ENCODE data around the gene ADAR. TPM values are rescaled to one million over a fixed set of nuclear protein-coding genes. Genes with fewer than 3 reads are reported as not detected.

The ADAR gene
- total and polyA plus RNA-seq, 4 donors: 27.1 to 141 (median 107) TPM

DNA sequence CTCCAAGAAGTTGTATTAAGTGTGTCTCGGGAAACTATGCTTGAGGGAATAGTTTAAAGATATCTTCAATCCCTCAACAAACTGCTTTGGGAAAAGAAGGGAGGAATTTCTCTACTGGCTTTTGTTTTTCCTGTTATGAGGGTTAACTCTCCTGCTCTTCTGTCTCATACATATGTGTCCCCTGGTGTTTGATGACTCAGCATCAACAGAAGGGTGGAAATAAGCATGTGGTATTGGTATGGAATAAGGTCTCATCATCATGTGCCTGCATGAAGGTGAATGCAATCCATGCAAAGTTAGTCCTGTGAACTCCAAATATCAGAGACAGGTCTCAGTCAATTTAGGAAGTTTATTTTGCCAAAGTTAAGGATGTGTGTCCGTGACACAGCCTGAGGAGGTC, 27.2 kb upstream of the ADAR start:
- H3K9me3 ChIP-seq (ENCODE audit: control insufficient read depth in 4 of 4, insufficient read depth in 3 of 4, low read length in 3 of 4): peaks cover 0 to 3% (median 0%) of the 10 kb centered on the region in 4 donors
- no peak overlapping the region for H3K4me3 ChIP-seq
- TF ChIP-seq, protein P1, sequence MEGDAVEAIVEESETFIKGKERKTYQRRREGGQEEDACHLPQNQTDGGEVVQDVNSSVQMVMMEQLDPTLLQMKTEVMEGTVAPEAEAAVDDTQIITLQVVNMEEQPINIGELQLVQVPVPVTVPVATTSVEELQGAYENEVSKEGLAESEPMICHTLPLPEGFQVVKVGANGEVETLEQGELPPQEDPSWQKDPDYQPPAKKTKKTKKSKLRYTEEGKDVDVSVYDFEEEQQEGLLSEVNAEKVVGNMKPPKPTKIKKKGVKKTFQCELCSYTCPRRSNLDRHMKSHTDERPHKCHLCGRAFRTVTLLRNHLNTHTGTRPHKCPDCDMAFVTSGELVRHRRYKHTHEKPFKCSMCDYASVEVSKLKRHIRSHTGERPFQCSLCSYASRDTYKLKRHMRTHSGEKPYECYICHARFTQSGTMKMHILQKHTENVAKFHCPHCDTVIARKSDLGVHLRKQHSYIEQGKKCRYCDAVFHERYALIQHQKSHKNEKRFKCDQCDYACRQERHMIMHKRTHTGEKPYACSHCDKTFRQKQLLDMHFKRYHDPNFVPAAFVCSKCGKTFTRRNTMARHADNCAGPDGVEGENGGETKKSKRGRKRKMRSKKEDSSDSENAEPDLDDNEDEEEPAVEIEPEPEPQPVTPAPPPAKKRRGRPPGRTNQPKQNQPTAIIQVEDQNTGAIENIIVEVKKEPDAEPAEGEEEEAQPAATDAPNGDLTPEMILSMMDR (IDR thresholded peaks at IDR 0.05; ENCODE audit: control extremely low read depth, extremely low read depth): no peak
- H3K9ac ChIP-seq (ENCODE audit: insufficient read depth in 1 of 2, low read length in 2 of 2): no peak overlapping the region
- H3K4me1 ChIP-seq (ENCODE audit: control insufficient read depth in 5 of 5, insufficient read depth in 5 of 5, low read length in 5 of 5): no peaks in the 10 kb centered on the region
- DNase-seq (no peak), ATAC-seq (ENCODE audit: insufficient read depth, low FRiP score) (no peak)
- no peak overlapping the region for H3K27ac ChIP-seq (ENCODE audit: low read depth in 1 of 2, low read length in 1 of 2)
- no peaks in the 10 kb centered on the region for H3K36me3 ChIP-seq (ENCODE audit: control insufficient read depth in 4 of 4, insufficient read depth in 4 of 4, low read length in 4 of 4)
- peaks cover 0 to 7% (median 0%) of the 10 kb centered on the region in 3 donors for H3K27me3 ChIP-seq (ENCODE audit: control insufficient read depth in 3 of 3, insufficient read depth in 3 of 3, low read length in 2 of 3)
- WGBS, 2 donors: 67 to 75% methylated on average over 2 of the region's 2 CpGs

DNA sequence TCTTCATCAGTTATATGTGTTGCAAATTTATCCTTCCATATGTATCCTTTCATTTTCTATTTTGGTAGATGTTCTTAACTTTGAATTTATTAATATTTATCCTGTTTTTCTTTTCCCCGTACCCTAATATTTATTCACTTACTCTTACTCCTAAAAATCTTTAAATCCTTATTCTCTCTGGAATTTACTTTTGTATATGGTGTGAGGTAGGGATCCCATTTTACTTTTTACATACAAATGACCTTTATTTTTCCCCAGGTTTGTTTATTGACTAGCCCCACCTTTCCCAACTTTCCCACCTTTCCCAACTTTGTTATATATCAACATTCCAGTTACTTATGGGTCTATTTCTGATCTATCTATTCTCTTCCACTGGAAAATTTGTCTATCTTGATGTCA, 21.7 kb upstream of the ADAR start:
- H3K27ac ChIP-seq (ENCODE audit: low read depth in 1 of 2, low read length in 1 of 2): no peak overlapping the region
- peaks cover 0 to 2% (median 0%) of the 10 kb centered on the region in 4 donors for H3K9me3 ChIP-seq (ENCODE audit: control insufficient read depth in 4 of 4, insufficient read depth in 3 of 4, low read length in 3 of 4)
- 0% methylated on average over 1 of the region's 1 CpG for WGBS, 2 donors
- H3K4me1 ChIP-seq (ENCODE audit: control insufficient read depth in 5 of 5, insufficient read depth in 5 of 5, low read length in 5 of 5): peaks cover 0 to 11% (median 0%) of the 10 kb centered on the region in 5 donors
- ATAC-seq (ENCODE audit: insufficient read depth, low FRiP score) (no peak), DNase-seq (no peak)
- no peak overlapping the region for H3K9ac ChIP-seq (ENCODE audit: insufficient read depth in 1 of 2, low read length in 2 of 2)
- H3K27me3 ChIP-seq (ENCODE audit: control insufficient read depth in 3 of 3, insufficient read depth in 3 of 3, low read length in 2 of 3): peaks cover 0 to 3% (median 0%) of the 10 kb centered on the region in 3 donors
- peaks cover 0 to under 1% (median 0%) of the 10 kb centered on the region in 4 donors for H3K36me3 ChIP-seq (ENCODE audit: control insufficient read depth in 4 of 4, insufficient read depth in 4 of 4, low read length in 4 of 4)
- H3K4me3 ChIP-seq: no peak overlapping the region
- TF ChIP-seq, protein P1 (IDR thresholded peaks at IDR 0.05; ENCODE audit: control extremely low read depth, extremely low read depth): no peak

DNA sequence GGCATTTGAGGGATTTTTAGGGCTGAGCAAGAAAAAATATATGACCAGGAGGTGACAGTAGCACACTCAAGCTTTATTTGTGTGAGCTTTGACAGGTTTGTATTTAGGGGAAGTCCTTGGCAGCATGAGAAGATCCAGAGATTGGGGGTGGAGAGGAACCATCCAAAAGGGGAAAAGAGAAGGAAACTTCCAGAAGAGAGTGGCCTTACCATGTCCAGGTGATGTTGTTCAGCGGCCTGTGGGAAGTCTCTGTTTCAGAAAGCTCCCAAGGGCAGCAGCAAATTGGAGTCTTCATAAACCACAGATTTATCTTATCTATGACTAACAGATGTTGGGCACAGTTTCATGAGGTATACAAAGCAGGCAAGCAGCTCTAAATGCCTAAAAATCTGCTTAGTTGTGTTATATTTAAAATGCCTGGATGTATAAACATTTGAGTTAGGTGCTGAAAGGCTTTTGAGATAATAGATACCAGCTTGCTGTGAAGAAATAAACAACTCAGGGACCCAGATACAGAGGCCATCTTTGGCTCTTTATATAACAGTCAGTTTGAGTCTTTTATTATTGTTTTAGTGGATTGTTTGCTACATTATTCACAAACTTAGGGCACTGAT, 21.2 kb upstream of the ADAR start:
- Histone ChIP-seq H3K27me3 (ENCODE audit: control insufficient read depth in 3 of 3, insufficient read depth in 3 of 3, low read length in 2 of 3) (peaks cover 0 to 3% (median 0%) of the 10 kb centered on the region in 3 donors), H3K4me1 (ENCODE audit: control insufficient read depth in 5 of 5, insufficient read depth in 5 of 5, low read length in 5 of 5) (peaks cover 0 to 11% (median 0%) of the 10 kb centered on the region in 5 donors), H3K36me3 (ENCODE audit: control insufficient read depth in 4 of 4, insufficient read depth in 4 of 4, low read length in 4 of 4) (peaks cover 0 to 6% (median 0%) of the 10 kb centered on the region in 4 donors), H3K27ac (ENCODE audit: low read depth in 1 of 2, low read length in 1 of 2) (no peak overlapping the region), H3K4me3 (no peak overlapping the region), H3K9ac (ENCODE audit: insufficient read depth in 1 of 2, low read length in 2 of 2) (no peak overlapping the region), H3K9me3 (ENCODE audit: control insufficient read depth in 4 of 4, insufficient read depth in 3 of 4, low read length in 3 of 4) (peaks cover 0 to 2% (median 0%) of the 10 kb centered on the region in 4 donors)
- DNase-seq (no peak), ATAC-seq (ENCODE audit: insufficient read depth, low FRiP score) (no peak)
- 75 to 87% methylated on average over 1 of the region's 1 CpG for WGBS, 2 donors
- TF ChIP-seq, protein P1 (IDR thresholded peaks at IDR 0.05; ENCODE audit: control extremely low read depth, extremely low read depth): no peak

DNA sequence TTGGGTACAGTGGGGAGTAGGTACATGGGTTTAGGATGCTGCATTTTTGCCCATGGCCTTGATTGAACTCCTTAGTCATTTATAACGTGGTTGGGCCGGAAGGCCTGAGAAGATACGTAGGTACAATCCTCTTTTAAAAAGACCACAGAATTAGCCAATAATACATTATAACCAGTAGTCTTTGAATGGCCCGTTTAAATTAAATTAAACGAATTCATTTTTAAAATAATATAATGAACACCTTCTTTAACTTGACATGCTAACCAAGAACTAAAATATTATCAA, 20.1 kb upstream of the ADAR start:
- H3K9ac ChIP-seq (ENCODE audit: insufficient read depth in 1 of 2, low read length in 2 of 2): peak overlapping the region in 1 of 2 donors; percentile 98
- peaks cover 0 to 8% (median 0%) of the 10 kb centered on the region in 4 donors for H3K36me3 ChIP-seq (ENCODE audit: control insufficient read depth in 4 of 4, insufficient read depth in 4 of 4, low read length in 4 of 4)
- peaks cover 0 to 2% (median 0%) of the 10 kb centered on the region in 4 donors for H3K9me3 ChIP-seq (ENCODE audit: control insufficient read depth in 4 of 4, insufficient read depth in 3 of 4, low read length in 3 of 4)
- peak overlapping the region; percentile 80 to 83 for H3K27ac ChIP-seq (ENCODE audit: low read depth in 1 of 2, low read length in 1 of 2)
- peaks cover 0 to 11% (median 3%) of the 10 kb centered on the region in 5 donors for H3K4me1 ChIP-seq (ENCODE audit: control insufficient read depth in 5 of 5, insufficient read depth in 5 of 5, low read length in 5 of 5)
- peak overlapping the region; percentile 5 for H3K4me3 ChIP-seq
- no peaks in the 10 kb centered on the region for H3K27me3 ChIP-seq (ENCODE audit: control insufficient read depth in 3 of 3, insufficient read depth in 3 of 3, low read length in 2 of 3)
- ATAC-seq (ENCODE audit: insufficient read depth, low FRiP score) (peak; percentile 19), DNase-seq (no peak)
- TF ChIP-seq, protein P1 (IDR thresholded peaks at IDR 0.05; ENCODE audit: control extremely low read depth, extremely low read depth): no peak
- WGBS, 2 donors: 12% methylated on average over 5 of the region's 5 CpGs

Measured in lung (tissue), 12 donors.